ENCODE measurements around the gene UCN.

DNA sequence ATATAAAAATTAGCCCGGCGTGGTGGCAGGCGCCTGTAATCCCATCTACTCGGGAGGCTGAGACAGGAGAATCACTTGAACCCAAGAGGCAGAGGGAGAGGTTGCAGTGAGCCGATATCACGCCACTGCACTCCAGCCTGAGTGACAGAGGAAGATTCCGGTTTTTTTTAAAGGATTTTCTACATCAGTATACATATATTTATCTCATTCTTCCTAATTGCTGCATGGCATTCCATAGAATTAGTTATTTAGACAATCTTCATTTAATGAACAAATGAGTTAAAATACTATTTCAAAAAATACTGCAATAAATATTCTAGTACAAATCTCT is 46.3 kb upstream of the UCN start:
- no peak for TF ChIP-seq CTCF (conservative IDR thresholded peaks at IDR 0.05)
- no peak for TF ChIP-seq EZH2 (IDR thresholded peaks at IDR 0.05; ENCODE audit: low read depth)

Data from PC-9 (cell line).